ENCODE data around the gene DPRX. TPM values are rescaled to one million over a fixed set of nuclear protein-coding genes. Genes with fewer than 3 reads are reported as not detected.
"Not testable (repeated sequence)": the region's sequence is repeated elsewhere in the genome, so short reads cannot be mapped to it uniquely, and the experiment has no call there.

Gene DPRX
- total RNA-seq, 1 donor = not detected

GRCh38 chr19:53664152-53664551, 32.4 kb downstream of the DPRX start:
- H3K4me3 ChIP-seq (ENCODE audit: low read depth, low read length) = no peak overlapping the region
- no peak for TF ChIP-seq CTCF (IDR thresholded peaks at IDR 0.05; ENCODE audit: insufficient read depth, low read depth, low read length)
- DNase-seq (ENCODE audit: low read depth) = no peak

GRCh38 chr19:53664760-53665159, 33.0 kb downstream of the DPRX start:
- DNase-seq (ENCODE audit: low read depth) = no peak
- no peak overlapping the region for H3K4me3 ChIP-seq (ENCODE audit: low read depth, low read length)
- no peak for TF ChIP-seq CTCF (IDR thresholded peaks at IDR 0.05; ENCODE audit: insufficient read depth, low read depth, low read length)

GRCh38 chr19:53666331-53666730, 34.5 kb downstream of the DPRX start:
- not testable (repeated sequence) for DNase-seq (ENCODE audit: low read depth); H3K4me3 ChIP-seq (ENCODE audit: low read depth, low read length)

- DNase-seq (ENCODE audit: low read depth); H3K4me3 ChIP-seq (ENCODE audit: low read depth, low read length): not testable (repeated sequence)
Observed at GRCh38 chr19:53668804-53669203, 37.0 kb downstream of the DPRX start.

- no peak for TF ChIP-seq CTCF (IDR thresholded peaks at IDR 0.05; ENCODE audit: insufficient read depth, low read depth, low read length)
- H3K4me3 ChIP-seq (ENCODE audit: low read depth, low read length) = no peak overlapping the region
- DNase-seq (ENCODE audit: low read depth) = no peak
Observed at GRCh38 chr19:53670345-53670744, 38.5 kb downstream of the DPRX start.

- TF ChIP-seq CTCF (IDR thresholded peaks at IDR 0.05; ENCODE audit: insufficient read depth, low read depth, low read length) = peak; percentile 18
- no peak overlapping the region for H3K4me3 ChIP-seq (ENCODE audit: low read depth, low read length)
- peak; percentile 73 for DNase-seq (ENCODE audit: low read depth)
Observed at GRCh38 chr19:53671663-53672062, 39.9 kb downstream of the DPRX start.

Small RNAs within 50 kb of the gene (small RNA-seq; reads per million reads assigned to genes)
- gene MIR1323 = 4,070 reads per million, percentile 100 among the genes with 10 or more reads in this experiment
- gene MIR498 = 915 reads per million, percentile 99 among the genes with 10 or more reads in this experiment
- not detected for gene MIR512-1
- not detected for gene MIR512-2
- gene MIR515-1 = not detected
- gene MIR515-2 = not detected
- 53.2 reads per million, percentile 96 among the genes with 10 or more reads in this experiment for gene MIR519C
- gene MIR519E = 10.7 reads per million, percentile 90 among the genes with 10 or more reads in this experiment
- 33.5 reads per million, percentile 95 among the genes with 10 or more reads in this experiment for gene MIR520E
- gene RNU6-698P = not detected

Other genes starting within 250 kb of the DPRX start
- gene ZNF765, start 236.8 kb upstream of the DPRX start, total RNA-seq = 9.7 and 14.2 TPM in 2 replicates
- 8.7 and 13.8 TPM in 2 replicates for gene ZNF761, start 200.0 kb upstream of the DPRX start, total RNA-seq
- 1.9 and 3.0 TPM in 2 replicates for gene ZNF813, start 164.3 kb upstream of the DPRX start, total RNA-seq
- gene ZNF331, start 93.9 kb upstream of the DPRX start, total RNA-seq = 9.0 and 13.4 TPM in 2 replicates
- not detected in 2 replicates for gene NLRP12, start 192.3 kb downstream of the DPRX start, total RNA-seq
- gene MYADM, start 235.9 kb downstream of the DPRX start, total RNA-seq = 31.1 and 34.8 TPM in 2 replicates

All from fibroblast of villous mesenchyme (primary cell).